GM12801 (cell line): ENCODE results near the gene CDH4.

Experiments
- TF ChIP-seq, protein P1 (sequence below): IDR thresholded peaks from one replicate; pipeline ENCODE4 v1.5.1; 2011; ENCODE audit warnings: control low read depth; ENCODE audit not compliant: insufficient read length; ENCODE audit errors: extremely low read depth

Gene CDH4

DNA sequence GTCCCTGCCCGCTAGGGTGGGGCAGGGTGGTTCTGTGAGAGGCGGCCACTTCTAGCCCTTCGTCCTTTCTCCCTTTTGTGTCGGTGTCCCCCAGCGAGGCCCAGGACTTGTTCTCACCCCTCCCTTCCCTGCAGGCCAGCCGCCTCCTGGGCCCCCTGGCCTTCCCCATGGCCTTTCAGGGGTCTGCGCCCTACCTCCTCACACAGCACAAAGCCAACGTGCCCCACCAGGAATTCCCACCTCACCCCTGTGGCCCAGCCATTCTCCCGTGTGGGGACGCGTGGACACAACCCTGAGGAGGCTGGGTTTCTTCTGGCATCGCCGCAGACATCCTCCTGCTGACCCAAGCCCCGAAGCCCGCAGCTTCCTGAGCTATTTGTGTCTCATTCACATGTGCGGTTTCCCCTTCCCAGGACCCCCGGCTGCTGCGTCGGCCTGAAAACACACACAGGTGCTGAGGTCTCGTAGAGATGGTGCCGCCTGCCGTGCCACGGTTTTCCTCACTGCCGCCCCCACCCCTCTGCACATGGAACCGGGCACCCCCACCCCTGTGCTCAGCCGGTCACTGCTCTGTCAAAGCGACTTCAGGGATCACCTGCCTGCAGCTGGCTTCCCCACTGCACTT, 375.8 kb downstream of the CDH4 start:
- TF ChIP-seq, protein P1, sequence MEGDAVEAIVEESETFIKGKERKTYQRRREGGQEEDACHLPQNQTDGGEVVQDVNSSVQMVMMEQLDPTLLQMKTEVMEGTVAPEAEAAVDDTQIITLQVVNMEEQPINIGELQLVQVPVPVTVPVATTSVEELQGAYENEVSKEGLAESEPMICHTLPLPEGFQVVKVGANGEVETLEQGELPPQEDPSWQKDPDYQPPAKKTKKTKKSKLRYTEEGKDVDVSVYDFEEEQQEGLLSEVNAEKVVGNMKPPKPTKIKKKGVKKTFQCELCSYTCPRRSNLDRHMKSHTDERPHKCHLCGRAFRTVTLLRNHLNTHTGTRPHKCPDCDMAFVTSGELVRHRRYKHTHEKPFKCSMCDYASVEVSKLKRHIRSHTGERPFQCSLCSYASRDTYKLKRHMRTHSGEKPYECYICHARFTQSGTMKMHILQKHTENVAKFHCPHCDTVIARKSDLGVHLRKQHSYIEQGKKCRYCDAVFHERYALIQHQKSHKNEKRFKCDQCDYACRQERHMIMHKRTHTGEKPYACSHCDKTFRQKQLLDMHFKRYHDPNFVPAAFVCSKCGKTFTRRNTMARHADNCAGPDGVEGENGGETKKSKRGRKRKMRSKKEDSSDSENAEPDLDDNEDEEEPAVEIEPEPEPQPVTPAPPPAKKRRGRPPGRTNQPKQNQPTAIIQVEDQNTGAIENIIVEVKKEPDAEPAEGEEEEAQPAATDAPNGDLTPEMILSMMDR: no peak

DNA sequence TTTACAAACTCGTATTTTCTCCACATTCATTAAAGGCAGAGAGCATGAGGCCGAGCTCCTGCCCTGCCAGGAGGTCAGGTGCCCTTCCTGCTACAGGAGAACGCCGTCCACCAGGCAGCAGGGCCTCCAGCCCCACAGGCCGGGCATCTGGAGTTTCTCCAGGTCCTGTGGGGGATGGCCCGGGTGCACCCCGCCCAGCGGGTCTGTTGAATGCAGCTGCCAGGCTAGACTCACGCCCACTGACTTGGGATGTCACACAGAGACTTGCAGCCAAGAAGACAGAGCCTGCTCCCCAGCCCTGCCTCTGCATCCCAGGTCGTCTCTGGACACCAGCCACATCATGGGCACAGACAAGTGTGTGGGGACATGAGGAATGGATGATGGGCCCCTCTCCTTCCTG, 376.4 kb downstream of the CDH4 start:
- TF ChIP-seq, protein P1: no peak

DNA sequence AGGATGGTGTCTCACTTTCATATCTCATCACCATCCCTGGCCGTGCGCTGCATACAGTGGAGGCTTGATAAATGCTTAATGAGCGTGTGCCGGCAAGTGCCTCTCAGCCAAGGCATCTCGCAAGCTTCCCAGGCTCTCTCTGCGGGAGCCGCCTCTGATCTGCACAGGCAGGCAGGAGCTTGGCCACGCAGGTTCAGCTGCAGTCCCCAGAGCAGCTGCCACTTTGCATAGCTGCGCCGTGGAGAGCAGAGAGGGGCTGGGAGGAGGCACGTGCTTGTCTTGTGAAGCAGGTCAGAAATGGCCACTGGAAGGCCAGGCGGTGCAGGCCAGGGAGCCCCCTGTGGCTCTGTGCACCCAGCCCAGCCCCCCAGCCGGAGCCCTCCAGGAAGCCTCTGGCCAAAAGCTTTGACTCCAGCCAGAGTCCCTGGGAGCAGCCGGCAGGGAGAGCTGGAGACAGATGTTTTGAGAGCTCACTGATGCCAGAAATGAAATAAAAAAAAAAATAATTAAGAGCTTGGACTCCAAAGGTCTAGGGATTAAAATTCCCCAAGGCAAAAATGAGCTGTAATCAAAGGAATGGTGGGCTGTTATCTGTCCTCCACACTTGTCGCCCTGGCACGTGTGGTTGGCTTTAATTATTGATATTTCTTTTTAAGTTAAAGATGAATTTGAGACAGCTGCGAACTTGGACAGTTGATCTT, 377.0 kb downstream of the CDH4 start:
- TF ChIP-seq, protein P1: no peak

DNA sequence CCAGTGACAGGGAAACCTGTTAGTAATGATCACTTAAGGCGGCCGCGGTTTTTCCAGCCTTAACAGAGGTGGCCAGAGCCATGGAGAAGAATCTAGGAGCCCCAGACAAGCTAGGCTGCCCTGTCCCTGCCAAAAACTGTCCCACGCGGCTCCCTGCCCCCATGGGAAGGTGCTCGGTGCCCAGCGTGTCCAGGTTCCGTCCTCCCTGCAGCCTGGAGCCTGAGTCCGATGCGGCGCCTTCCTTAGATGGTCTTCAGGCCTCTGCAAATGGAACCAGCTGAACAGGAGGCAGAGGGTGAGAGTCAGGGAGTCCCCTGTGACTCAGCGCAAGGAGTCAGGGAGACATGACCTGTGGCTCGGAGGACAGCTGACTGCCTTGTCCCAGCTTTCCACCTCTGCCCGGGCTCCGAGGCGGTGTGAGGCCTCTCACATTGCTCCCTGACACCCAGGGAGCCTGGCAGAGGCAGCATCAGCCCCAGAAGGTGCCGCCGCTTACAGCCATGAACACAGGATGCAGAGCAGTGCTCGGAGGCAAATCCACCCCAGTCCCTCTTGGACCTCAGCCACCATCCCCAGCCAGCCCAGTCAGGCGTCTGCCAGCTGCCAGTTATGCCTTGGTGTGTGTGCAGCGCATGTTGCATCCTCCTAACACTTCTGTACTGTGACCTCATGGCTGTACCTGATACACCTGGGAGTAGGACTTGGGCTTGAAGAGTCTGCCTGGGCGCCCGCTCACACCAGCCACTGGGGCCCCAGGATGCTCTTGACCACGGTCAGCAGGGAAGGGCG, 377.7 kb downstream of the CDH4 start:
- TF ChIP-seq, protein P1: no peak

DNA sequence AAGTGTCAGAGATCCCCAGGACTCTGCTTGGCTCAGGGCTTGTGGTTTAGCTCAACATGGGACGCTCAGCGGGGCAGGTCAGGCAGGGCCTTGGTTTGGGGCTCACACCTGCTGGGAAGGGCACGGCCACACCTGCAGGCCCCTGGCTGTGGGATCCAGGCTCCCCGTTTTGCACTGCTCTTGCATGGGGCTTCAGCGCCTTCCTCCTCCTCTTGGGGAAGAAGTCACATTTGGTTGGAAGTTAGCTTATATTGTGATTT, 378.3 kb downstream of the CDH4 start:
- TF ChIP-seq, protein P1: no peak

DNA sequence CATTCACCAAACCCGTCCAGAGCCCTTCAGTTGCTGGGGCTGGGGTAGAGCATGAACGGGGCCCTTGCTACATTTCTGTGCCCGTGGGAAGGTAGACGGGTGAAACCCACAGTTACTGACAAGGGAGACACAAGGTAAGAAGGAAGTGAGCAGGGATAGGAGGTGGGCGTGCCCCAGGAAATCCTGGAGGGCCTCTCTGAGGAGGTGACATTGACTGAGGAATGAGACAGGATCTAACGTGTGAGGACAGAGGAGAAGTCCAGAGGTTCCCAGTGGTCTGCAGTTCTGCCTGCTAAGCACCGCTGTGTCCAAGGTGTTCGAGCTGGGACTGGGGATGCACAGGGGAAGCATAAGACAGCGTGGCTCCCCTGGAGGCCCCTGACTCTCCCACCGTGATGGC, 378.8 kb downstream of the CDH4 start:
- TF ChIP-seq, protein P1: no peak

DNA sequence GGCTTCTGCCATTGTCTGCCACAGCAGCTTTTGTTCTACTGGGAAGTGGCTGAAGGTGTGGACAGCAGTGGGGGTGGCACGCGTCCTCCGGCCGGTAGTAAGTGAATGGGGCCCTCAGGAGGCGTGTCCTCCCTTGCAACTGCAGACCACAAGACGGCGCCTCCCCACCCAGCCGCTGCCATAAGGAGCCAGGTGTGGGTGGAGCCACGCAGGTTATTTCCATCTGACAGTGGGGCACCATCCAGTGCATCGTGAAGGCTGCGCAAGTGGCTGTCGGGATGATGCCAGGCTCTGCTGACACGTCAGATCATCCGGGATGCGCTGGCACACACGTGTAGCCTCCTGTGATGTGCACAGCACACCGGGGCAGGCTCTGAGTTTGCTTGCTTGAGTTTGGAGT, 379.7 kb downstream of the CDH4 start:
- TF ChIP-seq, protein P1: no peak
